HG02870 (cell line): Measurements from ENCODE around the gene BCL2.

Source experiments
- ATAC-seq: cut with Tn5 transposase; IDR thresholded peaks from one replicate; pipeline ENCODE4 v1.9.1; 2021; ENCODE audit warnings: mild to moderate bottlenecking, moderate library complexity; ENCODE audit not compliant: unreplicated experiment

The BCL2 gene

GRCh38 chr18:63099091-63099840, 220.3 kb downstream of the BCL2 start:
- no peak for ATAC-seq

- ATAC-seq: peak; percentile 79
Measured at GRCh38 chr18:63098018-63098981, 221.3 kb downstream of the BCL2 start.

- no peak for ATAC-seq
Measured at GRCh38 chr18:63097178-63097577, 222.4 kb downstream of the BCL2 start.

- ATAC-seq: no peak
Measured at GRCh38 chr18:63096327-63096874, 223.2 kb downstream of the BCL2 start.

GRCh38 chr18:63095768-63096167, 223.8 kb downstream of the BCL2 start:
- ATAC-seq: no peak

- ATAC-seq: no peak
Measured at GRCh38 chr18:63091671-63092364, 227.8 kb downstream of the BCL2 start.

GRCh38 chr18:63090334-63090733, 229.2 kb downstream of the BCL2 start:
- no peak for ATAC-seq

- ATAC-seq: no peak
Measured at GRCh38 chr18:63089041-63089440, 230.5 kb downstream of the BCL2 start.

GRCh38 chr18:63088262-63088661, 231.3 kb downstream of the BCL2 start:
- ATAC-seq: no peak

GRCh38 chr18:63087421-63088230, 231.9 kb downstream of the BCL2 start:
- ATAC-seq: no peak

GRCh38 chr18:63085611-63086010, 234.0 kb downstream of the BCL2 start:
- no peak for ATAC-seq

- ATAC-seq: no peak
Measured at GRCh38 chr18:63084219-63084618, 235.3 kb downstream of the BCL2 start.

GRCh38 chr18:63083555-63083954, 236.0 kb downstream of the BCL2 start:
- ATAC-seq: no peak

- no peak for ATAC-seq
Measured at GRCh38 chr18:63083020-63083531, 236.5 kb downstream of the BCL2 start.

- no peak for ATAC-seq
Measured at GRCh38 chr18:63082366-63083019, 237.1 kb downstream of the BCL2 start.

GRCh38 chr18:63079114-63079513, 240.5 kb downstream of the BCL2 start:
- no peak for ATAC-seq

GRCh38 chr18:63078471-63078870, 241.1 kb downstream of the BCL2 start:
- peak; percentile 96 for ATAC-seq

GRCh38 chr18:63074981-63075404, 244.6 kb downstream of the BCL2 start:
- ATAC-seq: no peak

- ATAC-seq: peak; percentile 40
Measured at GRCh38 chr18:63073481-63073880, 246.1 kb downstream of the BCL2 start.
